PC-3 (cell line): Measurements from ENCODE around the gene ZNF318.

ENCODE experiments used
- EZH2 ChIP-seq: fragments of 300-600 bp; sonication (generic); IDR thresholded peaks from one replicate; pipeline ENCODE4 v1.6.1; 2017; ENCODE audit warnings: antibody characterized with exemption, mild to moderate bottlenecking, low read length; ENCODE audit not compliant: unreplicated experiment
- TF ChIP-seq, protein P1 (sequence below): fragments of 300-600 bp; sonication (generic); conservative IDR thresholded peaks from 2 replicates; pipeline ENCODE4 v1.5.1; 2017; ENCODE audit warnings: antibody characterized with exemption, low read depth, mild to moderate bottlenecking, low read length

DNA sequence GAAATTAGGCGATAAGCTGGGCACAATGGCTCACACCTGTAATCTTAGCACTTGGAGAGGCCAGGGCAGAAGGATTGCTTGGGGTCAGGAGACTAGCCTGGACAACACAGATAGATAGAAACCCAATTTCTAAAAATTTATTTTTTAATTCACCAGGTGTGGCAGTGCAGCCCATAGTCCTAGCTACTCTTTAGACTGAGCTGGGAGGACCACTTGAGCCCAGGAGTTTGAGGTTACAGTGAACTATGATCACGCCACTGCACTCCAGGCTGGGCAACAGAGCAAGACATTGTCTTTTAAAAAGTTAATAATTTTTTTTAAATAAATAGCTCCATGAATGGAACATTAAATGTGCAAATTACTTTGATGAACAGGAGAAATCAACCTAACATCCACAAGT, 8.2 kb downstream of the ZNF318 start:
- TF ChIP-seq, protein P1, sequence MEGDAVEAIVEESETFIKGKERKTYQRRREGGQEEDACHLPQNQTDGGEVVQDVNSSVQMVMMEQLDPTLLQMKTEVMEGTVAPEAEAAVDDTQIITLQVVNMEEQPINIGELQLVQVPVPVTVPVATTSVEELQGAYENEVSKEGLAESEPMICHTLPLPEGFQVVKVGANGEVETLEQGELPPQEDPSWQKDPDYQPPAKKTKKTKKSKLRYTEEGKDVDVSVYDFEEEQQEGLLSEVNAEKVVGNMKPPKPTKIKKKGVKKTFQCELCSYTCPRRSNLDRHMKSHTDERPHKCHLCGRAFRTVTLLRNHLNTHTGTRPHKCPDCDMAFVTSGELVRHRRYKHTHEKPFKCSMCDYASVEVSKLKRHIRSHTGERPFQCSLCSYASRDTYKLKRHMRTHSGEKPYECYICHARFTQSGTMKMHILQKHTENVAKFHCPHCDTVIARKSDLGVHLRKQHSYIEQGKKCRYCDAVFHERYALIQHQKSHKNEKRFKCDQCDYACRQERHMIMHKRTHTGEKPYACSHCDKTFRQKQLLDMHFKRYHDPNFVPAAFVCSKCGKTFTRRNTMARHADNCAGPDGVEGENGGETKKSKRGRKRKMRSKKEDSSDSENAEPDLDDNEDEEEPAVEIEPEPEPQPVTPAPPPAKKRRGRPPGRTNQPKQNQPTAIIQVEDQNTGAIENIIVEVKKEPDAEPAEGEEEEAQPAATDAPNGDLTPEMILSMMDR = 0 out of 2 replicates have a peak, but pooled peaks have one; percentile 23
- TF ChIP-seq EZH2 = no peak
